ENCODE results near the gene PLEKHG4. TPM values are rescaled to one million over a fixed set of nuclear protein-coding genes. Genes with fewer than 3 reads are reported as not detected.
A peak's percentile ranks its signal among the peaks of the same experiment; 100 is the strongest.

The PLEKHG4 gene, protein sequence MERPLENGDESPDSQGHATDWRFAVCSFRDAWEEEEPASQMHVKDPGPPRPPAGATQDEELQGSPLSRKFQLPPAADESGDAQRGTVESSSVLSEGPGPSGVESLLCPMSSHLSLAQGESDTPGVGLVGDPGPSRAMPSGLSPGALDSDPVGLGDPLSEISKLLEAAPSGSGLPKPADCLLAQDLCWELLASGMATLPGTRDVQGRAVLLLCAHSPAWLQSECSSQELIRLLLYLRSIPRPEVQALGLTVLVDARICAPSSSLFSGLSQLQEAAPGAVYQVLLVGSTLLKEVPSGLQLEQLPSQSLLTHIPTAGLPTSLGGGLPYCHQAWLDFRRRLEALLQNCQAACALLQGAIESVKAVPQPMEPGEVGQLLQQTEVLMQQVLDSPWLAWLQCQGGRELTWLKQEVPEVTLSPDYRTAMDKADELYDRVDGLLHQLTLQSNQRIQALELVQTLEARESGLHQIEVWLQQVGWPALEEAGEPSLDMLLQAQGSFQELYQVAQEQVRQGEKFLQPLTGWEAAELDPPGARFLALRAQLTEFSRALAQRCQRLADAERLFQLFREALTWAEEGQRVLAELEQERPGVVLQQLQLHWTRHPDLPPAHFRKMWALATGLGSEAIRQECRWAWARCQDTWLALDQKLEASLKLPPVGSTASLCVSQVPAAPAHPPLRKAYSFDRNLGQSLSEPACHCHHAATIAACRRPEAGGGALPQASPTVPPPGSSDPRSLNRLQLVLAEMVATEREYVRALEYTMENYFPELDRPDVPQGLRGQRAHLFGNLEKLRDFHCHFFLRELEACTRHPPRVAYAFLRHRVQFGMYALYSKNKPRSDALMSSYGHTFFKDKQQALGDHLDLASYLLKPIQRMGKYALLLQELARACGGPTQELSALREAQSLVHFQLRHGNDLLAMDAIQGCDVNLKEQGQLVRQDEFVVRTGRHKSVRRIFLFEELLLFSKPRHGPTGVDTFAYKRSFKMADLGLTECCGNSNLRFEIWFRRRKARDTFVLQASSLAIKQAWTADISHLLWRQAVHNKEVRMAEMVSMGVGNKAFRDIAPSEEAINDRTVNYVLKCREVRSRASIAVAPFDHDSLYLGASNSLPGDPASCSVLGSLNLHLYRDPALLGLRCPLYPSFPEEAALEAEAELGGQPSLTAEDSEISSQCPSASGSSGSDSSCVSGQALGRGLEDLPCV
- 9.2 TPM for polyA plus RNA-seq
- long read RNA-seq, donor 1: 0 reads
- long read RNA-seq, donor 2: 0 reads
- long read RNA-seq, donor 3: 0 reads
- long read RNA-seq, donor 4: 0 reads
- long read RNA-seq, donor 5: 0 reads
- long read RNA-seq, donor 6, full-length matches to known transcripts: 2 of 2 reads
- long read RNA-seq, donor 6, partial matches to known transcripts: 0 of 2 reads
- long read RNA-seq, donor 6, other reads (novel, unspliced or antisense): 0 of 2 reads
- long read RNA-seq, donor 7: 0 reads
- long read RNA-seq, donor 8: 0 reads
- long read RNA-seq, donor 9, full-length matches to known transcripts: 1 of 1 reads
- long read RNA-seq, donor 9, partial matches to known transcripts: 0 of 1 reads
- long read RNA-seq, donor 9, other reads (novel, unspliced or antisense): 0 of 1 reads
- long read RNA-seq, donor 10, partial matches to known transcripts: 0 of 1 reads
- long read RNA-seq, donor 10, other reads (novel, unspliced or antisense): 0 of 1 reads
- long read RNA-seq, donor 11, partial matches to known transcripts: 0 of 1 reads
- long read RNA-seq, donor 11, other reads (novel, unspliced or antisense): 0 of 1 reads

DNA sequence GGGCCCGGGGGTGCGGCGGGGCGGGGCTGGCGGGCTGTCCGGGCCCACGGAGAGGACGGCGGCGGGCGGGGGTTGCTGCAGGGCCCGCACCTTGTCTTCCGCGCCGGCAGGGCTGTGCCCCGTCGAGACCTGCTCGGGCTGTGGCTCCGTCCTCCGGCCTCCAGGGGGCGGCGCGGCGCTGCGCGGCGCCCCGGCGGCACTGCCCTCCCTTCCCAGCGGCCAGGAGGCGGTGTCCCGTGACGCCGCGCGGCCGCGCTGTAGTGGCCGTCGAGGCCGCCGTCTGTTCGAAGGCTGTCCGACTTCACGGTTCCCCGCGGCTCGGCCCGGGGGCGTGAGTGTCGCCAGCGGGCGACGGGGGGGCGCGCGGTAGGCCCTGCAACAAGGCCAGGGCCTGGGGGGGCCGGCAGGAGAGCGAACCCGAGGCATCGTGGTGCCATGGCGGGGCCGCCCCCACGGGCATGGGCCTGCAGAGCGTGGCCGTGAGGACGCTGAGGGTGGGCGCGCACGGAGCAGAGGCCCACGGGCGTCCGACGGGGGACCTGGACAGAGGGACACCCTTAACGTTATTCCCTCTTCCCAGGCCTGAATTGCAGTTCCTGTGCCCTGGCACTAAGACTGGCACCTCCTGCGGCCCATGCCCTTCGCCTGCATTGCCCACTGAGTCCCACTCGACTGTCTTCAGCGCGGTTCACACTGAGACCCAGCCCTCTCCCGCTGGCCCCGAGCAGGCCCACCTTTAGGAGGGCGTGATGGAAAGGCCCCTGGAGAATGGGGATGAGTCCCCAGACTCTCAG, at the start of gene PLEKHG4:
PLEKHG4 (plus strand) TSS at position 237 of the 794 bp plus-strand sequence; CDS start at position 750, 513 bp downstream.
- H3K36me3 ChIP-seq (ENCODE audit: control insufficient read depth, insufficient read depth, low read length): peaks cover 10% of the 10 kb centered on the region
- H3K4me3 ChIP-seq (ENCODE audit: low read length): peak within 1 kb of the TSS; percentile 55
- no CpG with 5 or more reads among the region's 83 CpGs for WGBS (ENCODE audit: insufficient coverage, low lambda C conversion rate)
- DNase-seq: peak; percentile 82 to 86
- H3K27me3 ChIP-seq (ENCODE audit: control insufficient read depth, insufficient read depth, low read length): no peaks in the 10 kb centered on the region
- H3K9me3 ChIP-seq (ENCODE audit: control insufficient read depth, low read depth, low read length): peaks cover 5% of the 10 kb centered on the region
- H3K27ac ChIP-seq (ENCODE audit: low read length): peak within 1 kb of the TSS; percentile 8
- peaks cover 20% of the 10 kb centered on the region for H3K4me1 ChIP-seq (ENCODE audit: control insufficient read depth, insufficient read depth, low read length)

DNA sequence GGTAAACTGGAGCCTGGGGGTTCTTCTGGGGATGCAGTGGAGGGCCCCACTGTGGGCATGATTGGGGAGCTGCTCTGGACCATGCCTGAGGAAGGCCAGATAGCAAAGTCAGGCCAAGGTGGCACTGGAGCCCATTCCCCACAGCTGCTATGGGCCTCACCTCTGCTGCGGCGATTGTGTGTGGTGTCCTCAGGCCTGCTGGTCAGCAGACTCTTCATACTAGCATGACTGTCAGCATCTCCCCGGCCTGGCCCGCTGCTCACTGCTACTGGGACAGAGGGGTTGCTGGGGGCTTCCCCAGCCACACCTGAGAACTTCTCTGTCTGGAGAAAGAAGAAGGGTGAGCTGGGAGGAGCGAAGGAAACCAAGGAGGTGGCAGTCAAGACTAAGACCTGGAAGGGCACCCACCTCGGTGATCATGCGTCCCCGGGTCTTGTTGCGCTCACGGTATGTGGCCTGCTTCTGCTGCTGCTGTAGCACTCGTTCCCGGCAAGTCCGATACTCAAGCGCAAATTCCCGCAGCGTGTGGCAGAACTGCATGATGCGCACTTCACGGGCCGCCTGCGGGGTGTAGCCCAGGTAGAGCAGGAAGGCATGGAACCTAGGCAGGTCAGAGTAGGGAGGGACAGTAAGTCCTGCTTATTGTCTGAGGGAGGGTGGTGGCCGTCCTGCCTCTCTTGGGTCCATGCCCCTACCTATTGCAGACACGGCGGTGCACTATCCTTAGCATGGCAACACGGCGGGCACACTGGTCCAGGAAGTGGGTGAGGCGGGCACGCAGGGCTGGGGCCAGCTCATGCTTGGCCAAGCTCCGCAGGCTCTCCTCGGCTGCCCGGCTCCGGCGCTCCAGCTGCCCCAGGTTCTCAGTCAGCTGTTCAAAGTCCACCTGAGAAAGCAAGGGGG, 49.2 kb upstream of the PLEKHG4 start:
- 100% methylated on average over 1 of the region's 32 CpGs for WGBS (ENCODE audit: insufficient coverage, low lambda C conversion rate)
- no peak for DNase-seq
- no peaks in the 10 kb centered on the region for H3K27me3 ChIP-seq (ENCODE audit: control insufficient read depth, insufficient read depth, low read length)
- no peak overlapping the region for H3K4me3 ChIP-seq (ENCODE audit: low read length)
- H3K4me1 ChIP-seq (ENCODE audit: control insufficient read depth, insufficient read depth, low read length): peaks cover 10% of the 10 kb centered on the region
- H3K9me3 ChIP-seq (ENCODE audit: control insufficient read depth, low read depth, low read length): no peaks in the 10 kb centered on the region
- peaks cover 42% of the 10 kb centered on the region for H3K36me3 ChIP-seq (ENCODE audit: control insufficient read depth, insufficient read depth, low read length)
- no peak overlapping the region for H3K27ac ChIP-seq (ENCODE audit: low read length)

DNA sequence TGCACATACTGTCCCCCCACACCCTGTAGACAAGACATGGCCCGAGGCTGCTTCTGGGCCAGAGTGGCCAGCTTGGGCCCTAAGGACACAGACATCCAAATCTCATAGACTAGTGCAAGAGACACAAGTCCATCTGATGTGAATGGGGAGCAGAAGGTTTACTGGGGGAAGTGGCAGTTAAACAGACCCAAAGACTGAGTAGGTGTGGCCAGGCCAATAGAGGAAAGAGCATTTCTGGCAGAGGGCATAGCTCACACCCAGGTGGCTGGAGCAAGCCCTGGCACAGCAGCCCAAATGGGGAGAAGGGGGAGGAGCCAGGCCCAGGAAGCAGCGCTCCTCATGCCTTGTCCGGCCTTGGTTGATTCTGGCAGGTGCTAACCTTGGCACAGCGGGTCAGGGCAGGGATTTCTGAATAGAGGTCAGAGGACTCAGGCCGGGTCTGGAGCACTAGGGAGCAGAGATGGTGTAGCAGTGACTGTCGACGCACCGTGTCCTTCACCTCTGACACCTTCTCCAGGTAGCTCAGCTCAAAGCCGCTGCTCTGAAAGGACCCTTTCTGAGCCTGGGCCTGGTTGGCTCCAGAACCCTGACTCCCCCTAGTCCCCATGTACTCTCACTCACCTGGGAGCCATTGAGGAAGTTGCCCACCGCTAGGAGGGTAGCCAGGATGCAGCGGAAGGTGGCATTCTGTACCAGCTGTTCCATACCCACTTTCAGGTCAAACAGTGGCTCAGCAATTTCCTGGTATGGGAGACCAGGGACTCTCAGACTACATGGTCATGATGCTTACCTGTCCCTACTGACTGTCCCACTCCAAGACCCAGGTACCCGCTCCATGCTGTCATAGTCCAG, 48.3 kb upstream of the PLEKHG4 start:
- no peak overlapping the region for H3K4me3 ChIP-seq (ENCODE audit: low read length)
- H3K27me3 ChIP-seq (ENCODE audit: control insufficient read depth, insufficient read depth, low read length): no peaks in the 10 kb centered on the region
- no CpG with 5 or more reads among the region's 12 CpGs for WGBS (ENCODE audit: insufficient coverage, low lambda C conversion rate)
- H3K4me1 ChIP-seq (ENCODE audit: control insufficient read depth, insufficient read depth, low read length): peaks cover 10% of the 10 kb centered on the region
- H3K9me3 ChIP-seq (ENCODE audit: control insufficient read depth, low read depth, low read length): no peaks in the 10 kb centered on the region
- DNase-seq: no peak
- peaks cover 47% of the 10 kb centered on the region for H3K36me3 ChIP-seq (ENCODE audit: control insufficient read depth, insufficient read depth, low read length)
- no peak overlapping the region for H3K27ac ChIP-seq (ENCODE audit: low read length)

DNA sequence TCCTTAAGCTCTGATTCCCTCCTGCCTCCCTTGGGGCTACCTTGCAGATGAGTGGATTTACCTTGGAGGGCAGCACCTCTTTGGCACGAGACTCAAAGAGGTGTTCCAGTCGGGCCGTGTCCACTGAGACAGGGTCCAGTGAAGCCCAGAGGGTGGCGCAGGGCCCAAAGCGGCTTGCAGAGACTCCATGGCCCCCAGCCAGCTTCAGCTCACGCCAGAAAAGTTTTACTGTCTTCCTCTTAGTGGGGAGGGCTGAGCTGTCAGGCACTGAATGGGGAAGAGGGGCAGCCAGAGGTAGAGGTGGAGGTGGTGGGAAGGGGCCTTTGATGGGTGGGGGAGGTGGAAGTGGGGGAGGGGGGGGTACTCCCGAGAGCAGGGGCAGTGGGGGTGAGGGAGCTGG, 45.7 kb upstream of the PLEKHG4 start:
- peaks cover 57% of the 10 kb centered on the region for H3K36me3 ChIP-seq (ENCODE audit: control insufficient read depth, insufficient read depth, low read length)
- no peak for DNase-seq
- WGBS (ENCODE audit: insufficient coverage, low lambda C conversion rate): no CpG with 5 or more reads among the region's 7 CpGs
- no peak overlapping the region for H3K4me3 ChIP-seq (ENCODE audit: low read length)
- no peak overlapping the region for H3K27ac ChIP-seq (ENCODE audit: low read length)
- no peaks in the 10 kb centered on the region for H3K4me1 ChIP-seq (ENCODE audit: control insufficient read depth, insufficient read depth, low read length)
- H3K27me3 ChIP-seq (ENCODE audit: control insufficient read depth, insufficient read depth, low read length): no peaks in the 10 kb centered on the region
- peaks cover 4% of the 10 kb centered on the region for H3K9me3 ChIP-seq (ENCODE audit: control insufficient read depth, low read depth, low read length)

DNA sequence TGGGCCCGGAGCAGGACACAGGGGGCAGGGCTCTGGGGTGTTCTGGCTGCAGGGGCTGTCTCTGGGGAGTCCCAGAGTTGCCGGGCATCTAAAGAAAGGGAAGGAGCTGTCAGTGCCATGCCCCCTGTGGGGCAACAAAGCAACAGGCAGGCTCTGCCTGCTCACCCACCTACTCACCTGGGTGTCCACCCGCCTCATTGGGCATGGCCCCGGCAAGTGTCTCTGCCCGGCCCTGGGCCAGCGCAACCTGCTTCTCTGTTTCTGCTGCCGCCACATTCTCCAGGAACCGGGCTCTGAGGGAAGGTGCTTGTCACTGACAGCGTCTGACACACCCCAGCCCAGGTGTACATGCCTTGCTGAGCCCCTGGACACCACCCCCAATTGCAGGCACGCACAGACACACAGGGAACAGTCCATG, 45.1 kb upstream of the PLEKHG4 start:
- Histone ChIP-seq H3K4me1 (ENCODE audit: control insufficient read depth, insufficient read depth, low read length) (no peaks in the 10 kb centered on the region), H3K9me3 (ENCODE audit: control insufficient read depth, low read depth, low read length) (peaks cover 4% of the 10 kb centered on the region), H3K27me3 (ENCODE audit: control insufficient read depth, insufficient read depth, low read length) (no peaks in the 10 kb centered on the region), H3K4me3 (ENCODE audit: low read length) (no peak overlapping the region), H3K36me3 (ENCODE audit: control insufficient read depth, insufficient read depth, low read length) (peaks cover 54% of the 10 kb centered on the region), H3K27ac (ENCODE audit: low read length) (no peak overlapping the region)
- no CpG with 5 or more reads among the region's 10 CpGs for WGBS (ENCODE audit: insufficient coverage, low lambda C conversion rate)
- DNase-seq: no peak

DNA sequence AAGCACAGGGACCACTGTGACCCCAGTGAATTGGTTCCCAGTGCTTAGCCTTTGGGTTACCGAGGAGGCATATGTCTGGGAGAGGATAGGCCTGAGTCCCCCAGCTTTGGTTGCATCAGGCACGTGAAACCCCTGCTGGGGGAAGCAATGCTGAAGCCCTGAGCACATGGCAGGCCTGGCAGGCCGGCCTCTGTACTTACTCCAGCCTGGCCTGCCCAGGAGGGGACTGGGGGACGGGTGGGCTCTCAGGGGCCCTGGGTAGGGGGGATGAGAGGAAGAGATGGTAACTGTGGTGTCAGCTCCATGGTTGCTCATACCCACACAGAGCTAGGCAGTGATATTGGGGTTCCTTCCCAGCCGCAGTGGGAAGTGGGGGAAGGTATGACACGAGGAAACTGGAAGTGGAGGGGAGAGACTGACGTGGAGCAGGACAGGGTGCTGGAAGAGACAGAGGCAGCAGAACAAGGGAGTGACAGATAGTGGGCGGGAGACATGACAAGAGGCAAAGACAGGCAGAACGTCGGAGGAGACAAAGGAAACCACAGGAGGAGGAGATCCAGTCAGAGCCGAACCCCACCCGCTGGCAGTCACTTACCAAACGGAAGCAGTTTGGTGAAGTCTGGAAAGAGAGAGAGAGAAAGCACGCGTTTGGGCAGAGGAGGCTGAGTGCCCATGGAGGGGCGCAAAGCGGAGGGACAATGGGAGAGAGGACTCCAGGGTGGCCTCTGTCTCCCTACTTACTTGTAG, 43.3 kb upstream of the PLEKHG4 start:
- H3K4me3 ChIP-seq (ENCODE audit: low read length): no peak overlapping the region
- DNase-seq: no peak
- no CpG with 5 or more reads among the region's 17 CpGs for WGBS (ENCODE audit: insufficient coverage, low lambda C conversion rate)
- H3K27me3 ChIP-seq (ENCODE audit: control insufficient read depth, insufficient read depth, low read length): no peaks in the 10 kb centered on the region
- H3K36me3 ChIP-seq (ENCODE audit: control insufficient read depth, insufficient read depth, low read length): peaks cover 39% of the 10 kb centered on the region
- H3K9me3 ChIP-seq (ENCODE audit: control insufficient read depth, low read depth, low read length): peaks cover 4% of the 10 kb centered on the region
- no peak overlapping the region for H3K27ac ChIP-seq (ENCODE audit: low read length)
- peaks cover 6% of the 10 kb centered on the region for H3K4me1 ChIP-seq (ENCODE audit: control insufficient read depth, insufficient read depth, low read length)

DNA sequence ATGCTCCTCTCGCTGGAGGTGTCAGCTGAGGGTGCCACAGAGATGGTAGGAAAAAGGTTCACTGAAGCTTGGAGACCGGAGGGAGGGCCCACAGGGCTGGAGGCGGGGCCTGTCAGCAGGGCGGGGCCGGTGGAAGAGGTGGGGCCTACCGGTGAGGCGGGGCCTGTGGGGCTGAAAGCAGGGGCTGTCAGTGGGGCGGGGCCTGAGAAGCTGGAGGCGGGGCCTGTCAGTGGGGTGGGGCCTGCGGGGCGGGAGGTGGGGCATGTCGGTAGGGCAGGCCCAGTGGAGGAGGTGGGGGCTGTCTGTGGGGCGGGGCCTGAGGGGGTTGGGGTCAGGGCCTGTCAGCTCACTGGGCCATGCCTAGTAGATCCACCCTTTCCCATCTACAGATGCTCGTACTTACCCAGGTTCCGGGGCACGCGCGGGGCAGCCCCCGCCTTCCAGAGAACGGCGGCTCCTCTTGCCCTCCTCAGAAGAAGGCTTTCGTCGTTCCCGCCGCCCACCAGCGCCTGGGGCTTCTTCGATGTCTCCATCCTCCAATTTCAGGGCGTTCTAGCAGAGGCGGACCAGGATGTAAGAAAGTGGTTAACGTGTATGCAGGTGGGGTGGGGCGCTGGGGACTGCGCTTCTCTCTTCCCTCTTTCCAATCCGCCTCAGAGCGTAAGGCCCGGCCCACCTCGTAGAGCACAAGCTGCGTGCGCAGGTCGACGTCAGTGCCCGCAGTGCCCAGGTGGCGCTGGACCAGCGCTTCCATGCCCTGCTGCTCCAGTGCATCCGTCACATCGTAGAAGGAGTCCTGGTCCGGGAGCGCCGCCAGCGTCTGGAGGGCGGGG, 42.6 kb upstream of the PLEKHG4 start:
- DNase-seq: no peak
- no peaks in the 10 kb centered on the region for H3K27me3 ChIP-seq (ENCODE audit: control insufficient read depth, insufficient read depth, low read length)
- H3K9me3 ChIP-seq (ENCODE audit: control insufficient read depth, low read depth, low read length): peaks cover 4% of the 10 kb centered on the region
- H3K36me3 ChIP-seq (ENCODE audit: control insufficient read depth, insufficient read depth, low read length): peaks cover 32% of the 10 kb centered on the region
- no CpG with 5 or more reads among the region's 50 CpGs for WGBS (ENCODE audit: insufficient coverage, low lambda C conversion rate)
- H3K4me1 ChIP-seq (ENCODE audit: control insufficient read depth, insufficient read depth, low read length): peaks cover 14% of the 10 kb centered on the region
- no peak overlapping the region for H3K27ac ChIP-seq (ENCODE audit: low read length)
- no peak overlapping the region for H3K4me3 ChIP-seq (ENCODE audit: low read length)

All from large intestine (tissue), 12 donors.